HG03139 (cell line): ENCODE data around the gene CD300A.

Experiments used
- ATAC-seq: cut with Tn5 transposase; IDR thresholded peaks from one replicate; pipeline ENCODE4 v1.9.1; 2021; ENCODE audit not compliant: unreplicated experiment

The CD300A gene

DNA sequence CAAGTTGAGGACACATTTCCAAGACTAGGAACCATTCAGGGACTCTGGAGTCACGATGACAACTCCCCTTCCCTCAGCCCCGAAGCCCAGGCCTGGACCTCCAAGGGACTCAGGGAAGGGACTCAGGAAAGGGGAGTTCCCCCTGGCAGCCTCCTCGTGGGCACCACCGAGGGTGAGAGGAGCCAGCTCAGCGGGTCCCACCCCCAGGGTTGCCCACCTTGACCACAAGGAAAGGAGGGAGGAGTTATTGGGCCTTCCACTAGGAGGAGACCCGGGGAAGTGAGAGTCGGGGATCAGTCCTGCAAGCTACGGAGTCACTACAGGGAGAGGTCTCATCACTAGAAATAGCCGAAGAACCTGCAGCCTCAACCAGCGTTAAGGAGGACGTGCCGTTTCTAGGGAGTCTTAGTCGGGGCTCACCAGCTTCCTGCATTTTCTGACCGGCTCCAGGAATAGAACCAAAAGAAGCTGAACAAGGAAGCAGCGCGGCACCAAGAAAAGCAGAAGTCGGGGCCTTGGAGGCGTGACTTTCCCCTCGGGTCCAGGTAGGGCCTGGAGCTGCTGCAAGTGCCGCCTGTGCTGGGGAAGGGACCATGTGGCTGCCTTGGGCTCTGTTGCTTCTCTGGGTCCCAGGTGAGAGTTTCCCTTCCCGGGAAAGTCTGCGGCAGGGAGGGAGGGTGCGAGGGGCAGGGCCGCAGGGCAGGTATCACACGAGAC is at the start of gene CD300A:
TSS of gene CD300A (plus strand) at position 524 of the 717 bp plus-strand sequence. CDS start at position 594, 70 bp downstream.
- ATAC-seq = no peak

DNA sequence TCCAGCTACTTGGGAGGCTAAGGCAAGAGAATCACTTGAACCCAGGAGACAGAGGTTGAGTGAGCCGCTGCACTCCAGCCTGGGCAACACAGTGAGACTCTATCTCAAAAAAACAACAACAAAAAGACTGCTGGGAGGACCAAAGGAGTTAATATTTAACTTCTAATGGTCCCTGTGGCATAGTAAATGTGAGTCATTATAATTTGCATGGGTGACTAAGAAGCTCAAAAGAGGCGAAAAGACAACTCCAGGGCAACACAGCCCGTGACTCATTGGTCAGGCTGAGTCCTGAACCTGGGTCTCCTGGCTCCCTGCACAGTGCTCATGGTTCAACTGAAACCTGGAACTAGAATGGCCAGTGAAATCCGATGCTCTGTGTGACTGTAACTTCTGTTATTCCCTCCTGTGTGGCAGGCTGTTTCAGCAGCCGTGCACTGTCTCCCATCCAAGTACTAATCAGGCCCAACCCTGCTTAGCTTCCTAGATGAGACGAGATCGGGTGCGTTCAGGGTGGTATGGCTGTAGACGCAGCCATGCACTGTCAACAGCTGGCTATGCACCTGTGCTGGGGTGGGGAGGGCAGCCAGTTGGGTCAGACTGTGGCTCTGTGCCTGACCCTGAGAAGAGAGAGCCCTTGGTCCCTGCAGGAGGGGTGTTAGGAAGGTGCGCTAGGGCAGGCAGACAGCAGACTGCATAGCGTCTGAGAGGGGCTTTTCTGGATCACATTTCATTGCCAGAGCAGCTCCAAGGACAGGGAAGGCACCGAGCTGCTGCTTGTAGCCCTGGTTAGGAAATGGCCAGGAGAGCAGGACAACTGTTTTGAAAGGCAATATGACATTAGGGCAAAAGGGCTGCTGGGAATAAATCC is 49.0 kb upstream of the CD300A start:
- peak; percentile 66 for ATAC-seq

DNA sequence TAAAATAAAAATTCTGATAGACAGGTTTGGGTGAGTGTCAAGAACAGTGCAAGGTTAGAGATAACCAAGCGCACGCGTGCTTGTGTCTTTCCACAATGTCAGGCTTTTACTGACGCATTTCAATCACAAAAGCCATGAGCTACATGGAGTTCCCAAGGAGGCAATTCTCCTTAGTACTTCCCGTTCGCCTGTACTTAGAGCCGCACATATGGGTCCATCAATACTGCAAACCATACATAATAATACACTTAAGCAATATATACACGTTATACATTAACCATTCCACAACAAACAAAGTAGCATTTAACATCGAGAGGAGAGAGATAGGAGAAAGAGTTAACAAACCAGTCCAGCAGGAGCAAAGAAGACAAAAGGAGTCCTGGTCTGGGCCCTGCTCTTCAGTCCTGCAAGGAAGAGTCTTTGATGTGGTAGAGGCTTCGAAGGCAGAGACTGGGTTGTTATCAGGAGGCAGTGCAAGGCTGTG is 46.5 kb upstream of the CD300A start:
- no peak for ATAC-seq

DNA sequence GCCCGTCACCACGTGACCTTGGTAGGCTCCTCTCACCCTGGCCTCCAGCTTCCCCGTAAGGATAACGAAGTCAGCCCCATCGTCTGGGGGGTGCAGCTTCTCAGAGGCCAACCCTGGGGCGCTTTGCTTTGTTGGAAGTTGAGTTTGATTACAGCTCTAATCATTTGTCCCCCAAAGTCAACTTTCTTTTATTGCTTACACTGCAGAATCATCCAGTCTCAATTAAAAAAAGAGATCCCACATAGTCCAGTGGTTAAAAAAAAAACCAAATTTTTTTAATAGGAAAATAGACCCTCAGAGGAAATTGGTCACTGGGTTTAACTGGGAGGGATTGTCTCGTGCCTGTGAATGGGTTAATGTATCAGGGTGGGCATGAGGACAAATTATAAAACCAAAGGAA is 42.3 kb upstream of the CD300A start:
- ATAC-seq = no peak

DNA sequence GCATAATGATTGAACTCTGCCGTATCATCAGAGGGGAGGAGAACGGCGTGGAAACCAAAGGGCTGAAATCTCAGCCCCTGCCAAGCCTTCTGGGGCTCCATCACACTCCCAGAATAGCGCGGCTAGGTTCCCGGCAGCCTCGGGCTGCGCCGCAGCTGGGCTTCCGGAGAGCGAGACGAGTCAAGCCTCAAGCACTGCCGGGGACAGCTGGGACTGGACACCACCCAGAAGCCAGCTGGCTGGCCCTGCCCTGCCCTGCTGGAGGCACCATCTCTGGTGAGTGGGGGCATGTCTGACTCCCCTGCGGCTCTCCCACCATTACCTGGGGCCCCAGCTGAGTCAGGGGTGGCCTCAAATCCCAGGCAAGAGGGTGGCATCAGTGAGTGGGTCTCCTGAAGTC is 41.8 kb upstream of the CD300A start:
- ATAC-seq = no peak

DNA sequence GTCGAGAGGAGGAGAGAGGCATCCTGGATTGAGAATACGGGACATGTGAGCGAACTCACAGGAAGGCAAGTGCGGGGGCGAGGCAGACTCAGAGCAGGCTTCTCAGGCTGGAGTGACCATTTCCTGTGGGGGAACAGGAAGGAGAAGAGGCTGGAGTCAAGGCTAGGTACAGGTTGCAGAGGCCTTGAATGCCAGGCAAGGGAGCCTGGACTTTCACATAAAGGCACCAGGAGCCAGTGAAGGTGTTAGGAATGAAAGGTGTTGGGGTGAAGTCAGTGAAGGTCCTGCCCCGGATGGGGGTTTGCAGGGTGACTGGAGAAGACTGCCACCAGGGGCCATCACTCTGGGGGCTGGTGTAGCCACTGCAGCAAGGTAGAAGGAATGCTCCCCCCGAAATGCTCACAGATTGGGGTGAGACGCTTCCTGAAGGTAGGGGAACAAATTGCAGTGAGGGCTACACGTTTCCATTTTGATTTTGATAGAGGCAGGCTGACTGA is 39.8 kb upstream of the CD300A start:
- ATAC-seq = no peak

DNA sequence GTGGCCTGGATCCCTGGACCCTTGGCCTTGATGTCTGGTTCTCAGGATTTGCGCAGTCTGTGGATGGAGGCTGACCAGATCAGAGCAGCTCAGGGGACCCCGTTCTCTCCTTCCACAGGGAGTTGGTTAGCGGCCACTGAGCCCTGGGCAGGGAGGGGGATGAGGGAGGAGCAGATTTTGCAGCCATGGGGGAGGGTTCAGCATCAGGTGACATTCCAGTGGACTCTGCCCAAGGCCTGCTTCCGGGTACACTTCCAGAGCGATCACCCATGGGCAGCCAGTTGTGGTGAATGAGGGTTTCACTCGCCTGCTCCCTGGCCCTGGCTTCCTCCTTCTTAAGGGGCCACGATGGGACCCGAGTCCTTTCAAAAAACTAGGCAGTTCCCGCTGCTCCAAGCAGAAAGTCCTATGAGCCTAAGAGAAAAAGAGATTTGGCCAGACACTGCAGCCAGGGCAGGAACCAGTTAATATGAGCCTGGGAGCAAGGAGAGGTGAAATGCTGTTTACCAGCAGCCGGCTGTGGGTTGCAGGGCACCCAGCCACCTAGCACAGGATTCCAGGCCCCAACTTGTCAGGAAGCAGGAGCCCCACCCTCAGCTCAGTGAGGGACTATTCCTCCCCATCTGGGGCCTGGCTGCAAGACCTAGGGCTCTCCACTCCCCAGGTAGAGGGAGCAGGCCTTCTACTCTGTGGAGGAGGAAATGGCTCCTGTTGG is 39.2 kb upstream of the CD300A start:
- no peak for ATAC-seq

DNA sequence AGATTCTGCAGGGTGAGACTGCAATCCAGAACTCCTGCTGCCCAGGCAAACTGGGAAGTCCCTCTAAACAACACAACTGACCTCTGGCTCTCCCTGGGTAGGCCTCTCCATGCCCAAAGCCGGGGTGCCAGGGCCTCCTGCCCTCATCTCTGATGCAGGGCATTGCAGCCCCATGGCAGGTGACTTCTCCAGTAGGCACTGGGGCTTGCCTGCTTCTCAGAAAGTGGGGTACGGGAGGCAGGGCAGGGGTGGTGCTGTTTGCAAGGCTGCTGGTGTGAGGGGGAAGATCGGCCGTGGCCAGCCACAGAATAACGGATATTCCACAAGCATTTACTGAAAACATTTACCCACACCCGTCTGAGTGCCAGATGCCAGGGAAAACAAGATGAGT is 38.7 kb upstream of the CD300A start:
- ATAC-seq = no peak

DNA sequence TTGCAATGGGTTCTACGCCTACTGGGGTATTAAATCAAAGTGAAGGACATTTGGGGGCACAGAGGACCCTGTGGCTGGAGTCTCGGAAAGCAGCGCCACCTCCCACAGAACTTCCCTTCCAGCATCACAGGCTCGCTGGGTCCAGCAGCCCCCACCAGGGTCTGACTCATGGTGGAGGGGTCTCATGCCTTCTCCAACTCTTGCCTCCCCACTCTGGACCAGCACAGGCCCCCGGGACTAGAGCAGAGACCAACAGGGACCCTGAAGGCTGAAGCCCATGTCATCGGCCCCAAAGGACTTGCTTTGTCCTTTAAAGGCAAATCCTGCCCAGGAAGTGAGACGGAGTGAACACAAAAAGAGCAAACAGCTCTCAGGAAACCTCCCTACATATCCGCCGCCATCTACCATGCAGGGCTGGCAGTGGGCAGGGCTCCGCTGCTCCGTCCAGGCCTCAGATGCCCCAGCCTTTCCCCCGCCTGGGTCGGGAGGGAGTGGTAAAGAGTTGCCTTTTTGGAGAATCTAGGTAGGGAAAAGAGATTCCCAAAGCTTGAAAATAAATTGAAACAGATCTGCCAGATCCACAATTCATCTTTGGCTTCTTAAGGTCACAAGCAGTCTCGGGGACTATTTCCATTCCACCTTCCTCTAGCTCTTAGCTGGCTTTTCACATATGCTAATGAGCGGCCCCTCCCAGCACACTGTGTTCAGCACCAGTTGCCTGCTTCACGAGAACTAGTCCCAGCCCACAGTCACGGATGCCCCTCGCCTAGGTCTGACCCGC is 36.6 kb upstream of the CD300A start:
- peak; percentile 3 for ATAC-seq

DNA sequence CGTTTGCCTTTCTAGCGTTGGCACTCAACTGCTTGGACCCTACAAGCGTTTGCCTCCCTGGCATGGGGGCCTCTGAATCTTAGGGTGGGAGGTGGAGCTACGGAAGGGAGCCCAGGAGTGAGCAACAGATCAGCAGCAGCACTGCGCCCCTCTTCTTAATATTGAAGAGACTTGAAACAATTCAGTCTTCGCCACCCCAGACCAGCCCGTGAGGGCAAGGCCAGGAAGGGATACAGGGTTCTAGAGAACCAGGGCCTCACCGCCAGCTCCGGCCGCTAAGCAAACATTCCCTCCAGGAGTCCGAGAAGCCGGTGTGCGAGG is 36.1 kb upstream of the CD300A start:
- peak; percentile 16 for ATAC-seq

DNA sequence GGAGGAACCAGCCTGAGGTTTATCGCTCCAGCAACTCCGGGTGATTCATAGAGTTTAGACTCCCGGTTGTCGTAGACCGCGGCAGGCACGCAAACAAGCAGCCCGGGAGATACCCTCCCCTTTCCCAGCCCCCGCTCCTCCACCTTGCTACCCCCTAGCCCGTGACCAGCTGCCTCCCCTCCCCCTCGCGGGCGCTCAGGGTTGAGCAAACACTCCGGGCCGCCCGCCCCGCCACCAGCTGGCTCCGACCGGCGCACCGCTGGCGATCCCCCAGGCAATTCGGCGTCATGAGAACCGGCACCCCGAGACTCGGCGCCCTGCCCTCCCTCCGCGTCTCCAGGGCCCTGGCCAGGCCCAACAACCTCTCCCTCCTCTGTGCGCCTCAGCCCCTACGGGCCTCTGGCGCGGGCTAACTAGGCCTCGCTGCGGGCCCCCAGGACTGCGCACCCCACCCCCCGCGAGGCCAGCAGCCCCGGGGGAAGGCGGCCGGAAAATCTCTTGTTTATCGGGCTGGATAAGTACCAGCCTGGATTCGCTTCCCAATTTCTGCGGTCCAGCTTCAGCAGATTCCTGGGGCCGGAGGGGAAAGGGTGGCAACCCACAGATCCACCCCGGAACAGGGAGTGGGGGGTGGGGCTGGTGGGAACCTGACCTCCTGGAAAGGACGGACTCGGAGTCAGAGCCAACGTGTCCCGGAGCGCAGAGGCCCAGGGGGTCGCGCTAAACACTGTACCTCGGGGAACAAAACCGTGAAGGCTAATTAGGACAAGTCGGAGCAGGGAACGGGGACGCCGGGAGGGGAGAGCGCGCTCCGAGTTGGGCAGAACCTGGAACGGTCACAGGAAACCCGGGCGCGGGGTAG is 35.5 kb upstream of the CD300A start:
- peak; percentile 49 for ATAC-seq

DNA sequence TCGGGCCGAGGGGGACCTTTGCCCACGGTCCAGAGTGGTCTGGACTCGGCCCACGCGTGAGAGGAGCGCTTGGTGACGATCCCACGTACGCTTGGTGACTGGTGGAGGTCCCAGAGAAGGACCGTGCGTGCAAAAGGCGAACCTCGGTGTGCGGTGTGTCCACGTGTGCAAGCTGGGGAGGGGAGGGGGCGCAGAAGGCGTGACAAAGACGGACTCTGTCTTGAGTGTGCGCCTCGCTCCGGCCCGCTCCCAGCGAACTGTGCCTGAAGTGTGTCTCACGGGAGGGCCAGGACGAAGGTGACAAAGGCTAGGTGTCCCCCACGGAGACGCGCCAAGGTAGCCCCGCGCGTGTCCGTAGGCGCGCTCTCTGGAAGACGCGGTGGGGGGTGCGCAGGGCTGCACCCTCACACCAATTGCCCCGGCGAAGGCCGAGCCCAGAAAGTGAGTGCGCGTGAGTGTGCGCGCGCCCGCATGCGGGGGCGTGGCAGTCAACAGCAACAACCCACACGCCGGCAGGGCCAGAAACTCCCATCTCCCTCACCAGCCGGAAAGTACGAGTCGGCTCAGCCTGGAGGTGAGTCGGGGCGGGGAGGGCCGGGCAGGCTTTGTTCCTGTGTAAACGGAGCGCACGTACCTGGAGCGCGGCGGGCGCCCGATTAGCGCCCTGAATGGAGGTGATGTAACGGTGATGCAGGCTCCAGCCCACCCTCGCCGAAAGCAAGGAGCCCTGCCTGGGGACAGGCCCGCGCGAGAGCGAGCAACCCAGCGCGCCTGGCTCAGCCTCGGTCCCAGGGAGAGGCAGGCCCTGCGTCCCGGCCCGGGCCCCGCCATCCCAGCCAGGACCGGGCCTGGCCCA is 34.6 kb upstream of the CD300A start, which contains the start of gene GPRC5C:
TSS of gene GPRC5C (plus strand) at position 521 of the 856 bp plus-strand sequence. CDS start 7,689 bp downstream, outside the sequence.
- peak; percentile 39 for ATAC-seq

DNA sequence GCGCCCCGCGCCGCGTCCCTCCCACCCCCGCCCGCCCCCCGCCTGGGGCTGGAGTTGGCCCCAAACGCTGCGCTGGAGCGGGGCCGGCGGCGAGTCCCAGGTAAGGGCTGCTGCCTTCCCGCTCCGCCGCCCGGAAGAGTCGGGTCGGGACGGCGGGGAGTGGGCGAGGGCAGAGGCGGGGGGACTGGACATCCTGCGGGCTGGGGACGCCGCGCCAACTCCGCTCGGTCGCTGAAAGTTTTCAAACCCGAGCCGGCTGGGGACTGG is 34.1 kb upstream of the CD300A start:
- ATAC-seq = no peak

DNA sequence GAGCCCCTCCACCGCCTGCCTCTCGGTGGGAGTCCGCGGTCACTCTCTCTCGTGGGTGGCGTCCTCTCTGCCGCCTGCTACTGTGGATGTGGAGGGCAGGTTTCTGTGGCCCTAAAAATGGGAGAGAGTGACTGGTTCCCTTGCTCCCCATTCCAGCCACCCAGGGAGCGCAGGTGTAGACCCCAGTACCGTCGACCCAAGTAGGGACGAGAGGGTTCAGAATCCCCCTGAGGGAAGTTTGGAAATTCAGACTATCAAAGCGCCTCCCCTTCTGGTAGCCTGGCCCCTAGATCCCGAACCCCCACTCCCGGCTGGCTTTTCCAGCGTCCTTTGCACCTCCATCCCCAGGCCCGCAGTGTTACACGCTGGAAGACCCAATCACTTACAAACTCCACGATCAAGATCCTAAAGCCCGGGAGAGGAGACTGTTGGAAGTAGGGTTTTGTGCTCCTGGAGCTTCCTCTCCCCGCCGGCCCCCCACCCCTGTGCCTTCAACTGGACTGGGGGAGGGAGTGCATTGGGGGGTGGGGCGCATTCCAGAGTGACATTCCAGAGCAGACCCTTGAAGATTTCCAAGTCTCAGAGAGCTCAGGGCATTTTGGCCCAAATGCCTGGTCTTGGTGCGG is 33.6 kb upstream of the CD300A start:
- ATAC-seq = no peak

DNA sequence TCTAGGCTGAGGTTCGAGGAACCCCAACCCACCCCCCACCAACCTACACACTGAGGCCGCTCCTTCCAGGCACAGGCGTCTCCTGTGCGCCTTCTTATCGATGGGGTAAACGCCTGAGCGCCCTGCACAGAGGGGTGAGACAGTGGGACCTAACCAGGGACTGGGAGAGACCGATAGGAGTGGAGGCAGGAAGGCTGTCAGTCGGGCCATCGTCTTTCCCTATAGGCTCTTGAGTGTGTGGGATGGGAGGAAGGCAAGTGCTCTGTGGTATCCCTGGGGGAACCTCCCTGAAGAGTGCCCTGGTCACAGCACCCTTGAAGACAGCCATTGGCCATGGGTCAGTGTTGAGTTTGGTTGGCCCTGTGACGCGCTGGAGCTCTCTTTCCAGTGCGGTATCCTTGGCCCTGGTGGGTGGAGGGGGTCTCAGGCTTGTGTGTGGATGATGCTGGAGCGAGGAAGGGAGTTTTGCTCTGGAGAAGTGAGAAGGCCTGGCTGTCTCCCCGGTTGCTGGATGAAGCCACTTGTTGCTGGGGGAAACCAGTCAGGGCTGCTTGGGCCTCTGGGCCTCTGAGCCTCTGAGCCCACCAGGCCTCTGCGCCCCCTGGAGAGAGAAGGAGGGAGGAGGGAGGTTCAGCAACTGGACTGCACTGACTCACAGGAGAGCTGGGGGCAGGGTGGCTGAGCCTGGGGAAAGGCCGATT is 32.9 kb upstream of the CD300A start:
- no peak for ATAC-seq

DNA sequence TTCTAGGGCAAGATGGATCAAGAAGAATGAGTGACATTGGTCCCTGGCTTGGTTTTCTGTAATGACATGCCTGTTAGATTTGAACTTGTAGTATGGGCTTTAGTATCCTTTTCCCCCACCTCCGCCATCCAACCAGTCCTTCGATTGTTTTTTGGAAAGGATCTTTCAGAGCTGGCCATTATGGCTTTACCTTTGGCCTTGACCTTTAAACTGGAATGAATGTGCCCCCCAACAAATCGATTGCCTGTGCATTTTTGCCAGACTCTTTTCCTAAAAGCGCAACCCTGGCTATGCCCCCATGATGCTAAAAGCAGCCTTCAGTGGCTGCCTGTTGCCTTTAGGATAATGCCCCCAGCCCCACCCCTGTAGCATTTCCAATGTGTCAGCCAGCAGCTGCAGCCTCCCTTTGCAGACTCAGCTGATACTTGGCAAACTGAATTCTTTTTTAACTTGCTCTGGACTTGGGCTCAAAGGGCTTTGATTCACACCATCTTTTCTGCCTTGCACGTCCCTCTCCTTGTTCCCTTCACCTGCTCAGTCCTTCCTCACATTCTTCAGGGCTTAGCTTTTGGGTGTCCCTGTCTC is 30.6 kb upstream of the CD300A start:
- ATAC-seq = no peak

DNA sequence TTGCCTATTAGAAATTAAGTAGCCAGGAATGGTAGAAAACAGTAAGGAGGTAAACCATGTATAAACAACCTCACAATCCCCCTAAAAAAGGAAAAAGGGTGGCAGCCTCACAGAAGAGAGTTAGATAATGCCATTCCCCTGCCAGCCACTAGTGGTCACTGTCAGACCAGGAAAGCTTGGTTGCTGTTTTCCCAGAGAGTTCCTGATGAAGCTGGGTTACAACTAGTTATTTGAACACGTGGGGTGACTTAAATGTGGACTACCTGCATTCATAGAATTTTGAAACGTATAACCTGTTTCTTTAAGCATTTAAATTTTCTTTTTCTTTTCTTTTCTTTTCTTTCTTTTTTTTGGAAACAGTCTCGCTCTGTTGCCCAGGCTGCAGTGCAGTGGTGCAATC is 28.7 kb upstream of the CD300A start:
- no peak for ATAC-seq
